CD14-positive monocyte (primary cell): ENCODE data around the gene PRRC2C. TPM values are rescaled to one million over a fixed set of nuclear protein-coding genes. Genes with fewer than 3 reads are reported as not detected.

Experiments
- DNase-seq, 3 donors: peaks; one replicate each; pipeline ENCODE4 v3.0.0-alpha.2; 2011 to 2022
- H2AFZ ChIP-seq: 2 replicates; pipeline ENCODE4 v1.6.0; 2012; ENCODE audit warnings: mild to moderate bottlenecking, low read depth, low read length, inconsistent platforms; ENCODE audit not compliant: insufficient read depth, poor library complexity, severe bottlenecking
- H3K27ac ChIP-seq, 2 donors: 1 replicate in 1 of 2; 2 replicates in 1 of 2; pipeline ENCODE4 v1.5.1; 2012 to 2013; ENCODE audit warnings: low read length in 2 of 2, control low read depth in 1 of 2, inconsistent platforms in 1 of 2, low read depth in 1 of 2, mild to moderate bottlenecking in 1 of 2
- H3K27me3 ChIP-seq, 2 donors: one replicate each; pipeline versions ENCODE4 v1.6.0 to v1.6.1; 2011 to 2013; ENCODE audit warnings: low read length in 2 of 2; ENCODE audit not compliant: control insufficient read depth in 2 of 2, insufficient read depth in 2 of 2
- H3K36me3 ChIP-seq, 2 donors: replicated peaks in 1 of 2; 1 replicate in 1 of 2; 2 replicates in 1 of 2; pipeline versions ENCODE4 v1.5.1 to v1.6.1; 2012 to 2013; ENCODE audit warnings: low read length in 2 of 2, control low read depth in 1 of 2, inconsistent platforms in 1 of 2, mild to moderate bottlenecking in 1 of 2; ENCODE audit not compliant: insufficient read depth in 2 of 2, control insufficient read depth in 1 of 2
- H3K4me1 ChIP-seq, 2 donors: 1 replicate in 1 of 2; 2 replicates in 1 of 2; pipeline versions ENCODE4 v1.5.1 to v1.6.1; 2012 to 2013; ENCODE audit warnings: low read length in 2 of 2, control low read depth in 1 of 2, inconsistent platforms in 1 of 2, mild to moderate bottlenecking in 1 of 2, moderate library complexity in 1 of 2; ENCODE audit not compliant: insufficient read depth in 2 of 2, control insufficient read depth in 1 of 2
- H3K4me2 ChIP-seq: replicated peaks from 2 replicates; pipeline ENCODE3; 2012; ENCODE audit warnings: low read length, moderate library complexity, mild to moderate bottlenecking; ENCODE audit not compliant: poor library complexity, severe bottlenecking; ENCODE audit errors: extremely low read depth
- H3K4me3 ChIP-seq, 3 experiments: fragments of 200-600 bp in 1 of 3; sonication (generic) in 1 of 3; replicated peaks in 1 of 3; 1 replicate in 2 of 3; 2 replicates in 1 of 3; pipeline ENCODE4 v1.5.1; 2011 to 2013; ENCODE audit warnings: low read length in 3 of 3, mild to moderate bottlenecking in 3 of 3, control low read depth in 2 of 3, low read depth in 2 of 3, inconsistent platforms in 1 of 3, moderate library complexity in 1 of 3
- H3K79me2 ChIP-seq: 2 replicates; pipeline ENCODE4 v1.6.0; 2012; ENCODE audit warnings: mild to moderate bottlenecking, control low read depth, inconsistent platforms, low read length, moderate library complexity; ENCODE audit not compliant: insufficient read depth
- H3K9ac ChIP-seq: 2 replicates; pipeline ENCODE4 v1.6.0; 2017; ENCODE audit warnings: low read length, mild to moderate bottlenecking; ENCODE audit not compliant: insufficient read depth, poor library complexity, severe bottlenecking
- H3K9me3 ChIP-seq, 2 donors: replicated peaks in 1 of 2; 1 replicate in 1 of 2; 2 replicates in 1 of 2; pipeline versions ENCODE4 v1.5.1 to v1.6.1; 2012 to 2013; ENCODE audit warnings: low read length in 2 of 2, control low read depth in 1 of 2; ENCODE audit not compliant: control insufficient read depth in 1 of 2, insufficient read depth in 1 of 2
- H4K20me1 ChIP-seq: 2 replicates; pipeline ENCODE4 v1.6.0; 2012; ENCODE audit warnings: mild to moderate bottlenecking, low read length, control low read depth, moderate library complexity; ENCODE audit not compliant: insufficient read depth
- H3K27ac Mint-ChIP-seq, 7 donors: one replicate each; pipeline ENCODE4 v1.8.0; 2020; ENCODE audit warnings: mild to moderate bottlenecking in 7 of 7, mixed read lengths in 7 of 7, moderate library complexity in 6 of 7, inconsistent platforms in 2 of 7
- H3K27me3 Mint-ChIP-seq, 3 donors: one replicate each; pipeline ENCODE4 v1.8.0; 2021 to 2022; ENCODE audit warnings: low read depth in 3 of 3, mild to moderate bottlenecking in 3 of 3, mixed read lengths in 3 of 3, moderate library complexity in 3 of 3, inconsistent platforms in 1 of 3
- H3K36me3 Mint-ChIP-seq, 2 donors: one replicate each; pipeline ENCODE4 v1.8.0; 2020; ENCODE audit warnings: mixed read lengths in 2 of 2, inconsistent platforms in 1 of 2, mild to moderate bottlenecking in 1 of 2
- H3K4me1 Mint-ChIP-seq: one replicate; pipeline ENCODE4 v1.8.0; 2020; ENCODE audit warnings: mild to moderate bottlenecking, mixed read lengths
- H3K4me3 Mint-ChIP-seq, 2 donors: one replicate each; pipeline ENCODE4 v1.8.0; 2020; ENCODE audit warnings: mild to moderate bottlenecking in 2 of 2, mixed read lengths in 2 of 2, moderate library complexity in 1 of 2
- H3K9me3 Mint-ChIP-seq, 7 donors: one replicate each; pipeline ENCODE4 v1.8.0; 2020 to 2022; ENCODE audit warnings: mixed read lengths in 7 of 7, mild to moderate bottlenecking in 6 of 7, moderate library complexity in 6 of 7, inconsistent platforms in 2 of 7
- WGBS: methylation state at CpG from one replicate; pipeline ENCODE4 v1.1.5; 2013; ENCODE audit warnings: missing lambda C conversion rate; ENCODE audit not compliant: insufficient coverage; 5-methylcytosine and 5-hydroxymethylcytosine counted together
- intact Hi-C, 2 donors: fragments of 100-400 bp; cut with micrococcal nuclease; formaldehyde crosslinking; loops; one replicate each; pipeline versions ENCODE4 v1.15.0 to v1.15.1; 2023
- polyA plus RNA-seq, 3 donors: library from polyadenylated mRNA; depleted of rRNA in 1 of 3; unstranded in 2 of 3; stranded (reverse) in 1 of 3; fragments of 300-500 nt in 2 of 3; fragments of >200 nt in 1 of 3; fragmentation: Illumina TruSeq in 2 of 3; gene quantifications; 1 replicate in 2 of 3; 2 replicates in 1 of 3; pipeline ENCODE4 v1.2.3, GENCODE V29; 2012 to 2021
- TF ChIP-seq, protein P1 (sequence below): fragments of 200-600 bp; IDR thresholded peaks from one replicate; pipeline ENCODE4 v1.8.0; 2022; ENCODE audit warnings: antibody characterized with exemption, mild to moderate bottlenecking

The PRRC2C gene
- polyA plus RNA-seq, 3 donors, result 13.8 to 69.1 (median 15.6) TPM

DNA sequence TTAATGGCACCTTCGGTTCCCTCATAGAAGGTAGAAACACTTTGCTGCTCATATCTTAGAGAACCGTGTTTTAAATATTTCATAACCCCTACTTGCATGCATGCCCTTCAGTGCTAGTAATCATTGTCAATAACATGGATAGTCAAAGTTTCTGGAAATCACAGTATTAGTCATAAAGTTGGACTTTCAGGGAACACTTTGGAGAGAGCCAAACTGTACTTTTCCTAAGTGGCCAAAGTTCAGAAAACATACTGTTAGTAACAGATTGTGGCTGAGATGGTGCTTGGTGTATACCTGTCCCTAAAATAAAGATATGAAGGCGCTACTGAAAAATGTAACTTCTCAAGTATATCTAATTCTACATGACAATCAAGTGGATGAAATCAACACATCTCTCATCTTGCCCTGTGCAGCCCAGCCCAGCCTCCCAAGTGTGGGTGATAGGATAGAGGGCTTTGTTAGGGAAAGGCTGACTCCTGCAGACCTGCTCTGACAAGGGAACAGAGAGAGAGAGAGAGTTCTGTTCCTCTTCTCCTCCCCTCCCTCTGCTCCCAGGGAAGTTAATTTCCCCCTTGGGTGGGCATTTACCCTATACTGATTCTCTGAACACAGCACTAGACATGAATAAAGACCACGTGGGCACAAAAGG lies 152.7 kb downstream of the PRRC2C start:
- Histone ChIP-seq H3K36me3 (no peaks in the 10 kb centered on the region), H3K4me2 (no peak overlapping the region), H3K79me2 (no peaks in the 10 kb centered on the region), H4K20me1 (no peaks in the 10 kb centered on the region), H3K27ac (no peak overlapping the region), H3K9ac (no peak overlapping the region), H3K4me1 (no peaks in the 10 kb centered on the region), H3K4me3 (no peak overlapping the region), H3K9me3 (no peaks in the 10 kb centered on the region), H2AFZ (no peak overlapping the region), H3K27me3 (no peaks in the 10 kb centered on the region)
- H3K4me3 Mint-ChIP-seq, result no peak overlapping the region
- H3K27me3 Mint-ChIP-seq, result peaks cover under 1 to 4% (median 1%) of the 10 kb centered on the region in 3 donors
- intact Hi-C loops, result no loop called here
- no peak overlapping the region for H3K27ac Mint-ChIP-seq
- no peak for DNase-seq
- H3K9me3 Mint-ChIP-seq, result peaks cover 0 to 1% (median 0%) of the 10 kb centered on the region in 7 donors
- H3K4me1 Mint-ChIP-seq, result no peaks in the 10 kb centered on the region
- TF ChIP-seq, protein P1, sequence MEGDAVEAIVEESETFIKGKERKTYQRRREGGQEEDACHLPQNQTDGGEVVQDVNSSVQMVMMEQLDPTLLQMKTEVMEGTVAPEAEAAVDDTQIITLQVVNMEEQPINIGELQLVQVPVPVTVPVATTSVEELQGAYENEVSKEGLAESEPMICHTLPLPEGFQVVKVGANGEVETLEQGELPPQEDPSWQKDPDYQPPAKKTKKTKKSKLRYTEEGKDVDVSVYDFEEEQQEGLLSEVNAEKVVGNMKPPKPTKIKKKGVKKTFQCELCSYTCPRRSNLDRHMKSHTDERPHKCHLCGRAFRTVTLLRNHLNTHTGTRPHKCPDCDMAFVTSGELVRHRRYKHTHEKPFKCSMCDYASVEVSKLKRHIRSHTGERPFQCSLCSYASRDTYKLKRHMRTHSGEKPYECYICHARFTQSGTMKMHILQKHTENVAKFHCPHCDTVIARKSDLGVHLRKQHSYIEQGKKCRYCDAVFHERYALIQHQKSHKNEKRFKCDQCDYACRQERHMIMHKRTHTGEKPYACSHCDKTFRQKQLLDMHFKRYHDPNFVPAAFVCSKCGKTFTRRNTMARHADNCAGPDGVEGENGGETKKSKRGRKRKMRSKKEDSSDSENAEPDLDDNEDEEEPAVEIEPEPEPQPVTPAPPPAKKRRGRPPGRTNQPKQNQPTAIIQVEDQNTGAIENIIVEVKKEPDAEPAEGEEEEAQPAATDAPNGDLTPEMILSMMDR, result no peak
- H3K36me3 Mint-ChIP-seq, result no peaks in the 10 kb centered on the region
- WGBS, result 50% methylated on average over 2 of the region's 4 CpGs

DNA sequence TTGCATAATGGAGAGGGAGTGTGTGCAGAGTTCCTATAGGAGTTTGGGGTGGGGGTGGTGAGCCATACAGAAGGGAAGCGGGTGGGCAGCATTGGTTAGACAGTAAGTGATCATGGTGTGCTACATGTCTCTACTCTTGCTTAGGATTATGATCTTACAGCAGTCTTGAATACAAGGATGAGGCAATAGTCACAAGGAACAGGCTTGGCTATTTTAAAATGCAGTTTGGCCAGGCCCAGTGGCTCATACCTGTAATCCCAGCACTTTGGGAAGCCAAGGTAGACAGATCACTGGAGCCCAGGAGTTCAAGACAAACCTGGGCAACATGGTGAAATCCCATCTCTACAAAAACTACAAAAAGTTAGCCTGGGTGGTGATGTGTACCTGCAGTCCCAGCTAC lies 154.9 kb downstream of the PRRC2C start:
- Mint-ChIP-seq H3K4me1 (peaks cover 7% of the 10 kb centered on the region), H3K27me3 (peaks cover 0 to 6% (median 0%) of the 10 kb centered on the region in 3 donors), H3K36me3 (no peaks in the 10 kb centered on the region), H3K27ac (no peak overlapping the region), H3K4me3 (no peak overlapping the region), H3K9me3 (no peaks in the 10 kb centered on the region)
- H3K79me2 ChIP-seq, result no peaks in the 10 kb centered on the region
- intact Hi-C loops, result no loop called here
- H3K9ac ChIP-seq, result no peak overlapping the region
- no peak overlapping the region for H2AFZ ChIP-seq
- peaks cover 0 to 3% of the 10 kb centered on the region in 2 donors for H3K4me1 ChIP-seq
- no peak overlapping the region for H3K4me3 ChIP-seq
- no peaks in the 10 kb centered on the region for H3K27me3 ChIP-seq
- H3K9me3 ChIP-seq, result no peaks in the 10 kb centered on the region
- TF ChIP-seq, protein P1, result no peak
- no peaks in the 10 kb centered on the region for H3K36me3 ChIP-seq
- DNase-seq, result no peak
- no peak overlapping the region for H3K27ac ChIP-seq
- H4K20me1 ChIP-seq, result no peaks in the 10 kb centered on the region
- H3K4me2 ChIP-seq, result no peak overlapping the region
- WGBS, result no CpG with 5 or more reads among the region's 1 CpG
